DND-41 (cell line): ENCODE data around the gene TENT4B.

Experiments used
- EZH2 ChIP-seq: IDR thresholded peaks from 3 replicates; pipeline ENCODE4 v1.6.1; 2012; ENCODE audit warnings: borderline replicate concordance, low read depth, mild to moderate bottlenecking, moderate library complexity, low read length, inconsistent platforms; ENCODE audit not compliant: severe bottlenecking
- TF ChIP-seq, protein P1 (sequence below): IDR thresholded peaks from 2 replicates; pipeline ENCODE4 v1.5.1; 2012; ENCODE audit warnings: borderline replicate concordance, low read length, moderate library complexity, mild to moderate bottlenecking; ENCODE audit not compliant: poor library complexity, severe bottlenecking; ENCODE audit errors: extremely low read depth

DNA sequence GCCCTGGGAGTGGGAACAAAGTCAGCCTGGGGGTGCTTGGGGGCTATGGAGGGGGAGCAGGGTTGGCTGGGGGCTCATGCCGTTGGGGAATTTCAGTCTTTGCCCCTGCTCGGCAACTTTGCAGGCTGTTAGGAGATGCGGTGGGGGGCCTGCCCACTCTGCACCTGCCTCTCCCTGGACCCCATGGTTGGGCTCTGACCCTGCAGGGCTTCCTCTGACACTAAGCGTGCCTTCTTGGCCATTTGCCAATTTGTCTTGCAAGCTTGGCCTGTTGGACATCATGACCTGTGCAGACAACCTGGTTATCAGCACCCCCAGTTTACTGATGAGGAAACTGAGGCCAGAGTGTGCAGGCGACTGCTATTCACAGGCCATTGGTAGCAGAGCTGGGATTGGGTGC lies 127.8 kb downstream of the TENT4B start:
- TF ChIP-seq, protein P1, sequence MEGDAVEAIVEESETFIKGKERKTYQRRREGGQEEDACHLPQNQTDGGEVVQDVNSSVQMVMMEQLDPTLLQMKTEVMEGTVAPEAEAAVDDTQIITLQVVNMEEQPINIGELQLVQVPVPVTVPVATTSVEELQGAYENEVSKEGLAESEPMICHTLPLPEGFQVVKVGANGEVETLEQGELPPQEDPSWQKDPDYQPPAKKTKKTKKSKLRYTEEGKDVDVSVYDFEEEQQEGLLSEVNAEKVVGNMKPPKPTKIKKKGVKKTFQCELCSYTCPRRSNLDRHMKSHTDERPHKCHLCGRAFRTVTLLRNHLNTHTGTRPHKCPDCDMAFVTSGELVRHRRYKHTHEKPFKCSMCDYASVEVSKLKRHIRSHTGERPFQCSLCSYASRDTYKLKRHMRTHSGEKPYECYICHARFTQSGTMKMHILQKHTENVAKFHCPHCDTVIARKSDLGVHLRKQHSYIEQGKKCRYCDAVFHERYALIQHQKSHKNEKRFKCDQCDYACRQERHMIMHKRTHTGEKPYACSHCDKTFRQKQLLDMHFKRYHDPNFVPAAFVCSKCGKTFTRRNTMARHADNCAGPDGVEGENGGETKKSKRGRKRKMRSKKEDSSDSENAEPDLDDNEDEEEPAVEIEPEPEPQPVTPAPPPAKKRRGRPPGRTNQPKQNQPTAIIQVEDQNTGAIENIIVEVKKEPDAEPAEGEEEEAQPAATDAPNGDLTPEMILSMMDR = no peak
- TF ChIP-seq EZH2 = no peak
